H1 (cell line): ENCODE data around the gene SCN3A.

Experiments used
- BCL11A ChIP-seq, 2 experiments: IDR thresholded peaks; one replicate each; pipeline ENCODE4 v1.6.1; 2011; ENCODE audit warnings: low read depth in 2 of 2, low read length in 2 of 2, mild to moderate bottlenecking in 2 of 2
- BRCA1 ChIP-seq: IDR thresholded peaks from 2 replicates; pipeline ENCODE4 v1.6.1; 2012; ENCODE audit warnings: low read depth, low read length, improper control_type of control experiment
- CEBPB ChIP-seq: IDR thresholded peaks from 2 replicates; pipeline ENCODE4 v1.6.1; 2012; ENCODE audit warnings: low read depth, low read length
- EZH2 ChIP-seq: fragments of 200-600 bp; sonication (generic); IDR thresholded peaks from 2 replicates; pipeline ENCODE4 v1.7.1; 2012; ENCODE audit warnings: low read depth, mild to moderate bottlenecking, moderate library complexity, low read length, inconsistent platforms; ENCODE audit not compliant: severe bottlenecking
- HDAC6 ChIP-seq: IDR thresholded peaks from one replicate; pipeline ENCODE4 v1.7.1; 2012; ENCODE audit warnings: low read depth, mild to moderate bottlenecking, inconsistent platforms, low read length, moderate library complexity
- JUND ChIP-seq: IDR thresholded peaks from 2 replicates; pipeline ENCODE4 v1.6.1; 2011; ENCODE audit warnings: mild to moderate bottlenecking, improper control_type of control experiment, low read length
- POLR2A ChIP-seq, 2 experiments: IDR thresholded peaks; 1 replicate in 1 of 2; 2 replicates in 1 of 2; pipeline ENCODE4 v1.6.1; 2011; ENCODE audit warnings: low read depth in 2 of 2, low read length in 2 of 2, mild to moderate bottlenecking in 2 of 2; ENCODE audit errors: control extremely low read depth in 1 of 2
- POLR2AphosphoS5 ChIP-seq: IDR thresholded peaks from 2 replicates; pipeline ENCODE4 v1.6.1; 2011; ENCODE audit warnings: low read depth, low read length
- RAD21 ChIP-seq, 2 experiments: IDR thresholded peaks in 1 of 2; conservative IDR thresholded peaks in 1 of 2; 2 replicates each; pipeline ENCODE4 v1.6.1; 2011; ENCODE audit warnings: low read depth in 2 of 2, low read length in 2 of 2, improper control_type of control experiment in 1 of 2, inconsistent platforms in 1 of 2, mild to moderate bottlenecking in 1 of 2, moderate library complexity in 1 of 2
- RNF2 ChIP-seq: fragments of 200-900, 300-1000 bp; sonication (generic); IDR thresholded peaks from 2 replicates; pipeline ENCODE4 v1.7.1; 2016; ENCODE audit warnings: borderline replicate concordance, low read depth, mild to moderate bottlenecking, antibody characterized with exemption, low read length; ENCODE audit not compliant: poor library complexity, severe bottlenecking; ENCODE audit errors: missing control alignments
- RXRA ChIP-seq: IDR thresholded peaks from 2 replicates; pipeline ENCODE4 v1.6.1; 2011; ENCODE audit warnings: low read depth, mild to moderate bottlenecking, low read length, moderate library complexity; ENCODE audit not compliant: insufficient read depth
- USF2 ChIP-seq: IDR thresholded peaks from 2 replicates; pipeline ENCODE4 v1.6.1; 2011; ENCODE audit warnings: low read length, improper control_type of control experiment
- YY1 ChIP-seq: IDR thresholded peaks from 2 replicates; pipeline ENCODE4 v1.6.1; 2011; ENCODE audit warnings: low read depth, mild to moderate bottlenecking, low read length
- TF ChIP-seq, protein P1 (sequence below), 3 experiments: IDR thresholded peaks; 1 replicate in 2 of 3; 2 replicates in 1 of 3; pipeline versions ENCODE4 v1.5.1 to v1.6.1; 2011; ENCODE audit warnings: low read length in 3 of 3, mild to moderate bottlenecking in 3 of 3, inconsistent platforms in 2 of 3, low read depth in 1 of 3, moderate library complexity in 1 of 3; ENCODE audit not compliant: insufficient read depth in 1 of 3; ENCODE audit errors: control extremely low read depth in 1 of 3

DNA sequence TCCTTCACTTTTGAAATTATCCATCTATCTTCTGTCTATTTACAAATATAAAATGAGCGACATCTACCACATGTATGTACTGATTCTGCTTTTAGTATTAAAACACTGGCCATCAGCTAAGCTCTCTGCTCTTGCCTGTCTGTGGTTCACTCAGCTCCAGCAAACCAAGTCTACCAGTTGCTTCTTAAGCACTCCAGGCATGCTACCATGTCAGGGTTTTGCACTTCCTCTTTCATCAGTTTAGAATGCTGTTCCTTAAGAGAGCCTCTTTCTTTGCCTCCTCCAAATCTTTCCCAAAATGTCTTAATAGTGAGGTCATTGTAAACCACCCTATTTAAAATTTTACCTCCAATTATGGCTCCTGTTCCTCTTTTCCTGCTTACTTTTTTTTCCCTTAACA, 59.5 kb downstream of the SCN3A start:
- TF ChIP-seq RAD21 (IDR thresholded peaks at IDR 0.05 in 1 of 2, conservative IDR thresholded peaks at IDR 0.05 in 1 of 2; ENCODE audit: low read depth in 2 of 2, low read length in 2 of 2) (no peak), POLR2A (IDR thresholded peaks at IDR 0.05; ENCODE audit: control extremely low read depth in 1 of 2, low read depth in 2 of 2, low read length in 2 of 2) (no peak), POLR2AphosphoS5 (no peak), JUND (no peak), BCL11A (IDR thresholded peaks at IDR 0.05; ENCODE audit: low read depth in 2 of 2, low read length in 2 of 2) (no peak), RNF2 (no peak), EZH2 (no peak), RXRA (no peak), YY1 (no peak), BRCA1 (no peak), HDAC6 (no peak), CEBPB (no peak), USF2 (no peak)
- TF ChIP-seq, protein P1, sequence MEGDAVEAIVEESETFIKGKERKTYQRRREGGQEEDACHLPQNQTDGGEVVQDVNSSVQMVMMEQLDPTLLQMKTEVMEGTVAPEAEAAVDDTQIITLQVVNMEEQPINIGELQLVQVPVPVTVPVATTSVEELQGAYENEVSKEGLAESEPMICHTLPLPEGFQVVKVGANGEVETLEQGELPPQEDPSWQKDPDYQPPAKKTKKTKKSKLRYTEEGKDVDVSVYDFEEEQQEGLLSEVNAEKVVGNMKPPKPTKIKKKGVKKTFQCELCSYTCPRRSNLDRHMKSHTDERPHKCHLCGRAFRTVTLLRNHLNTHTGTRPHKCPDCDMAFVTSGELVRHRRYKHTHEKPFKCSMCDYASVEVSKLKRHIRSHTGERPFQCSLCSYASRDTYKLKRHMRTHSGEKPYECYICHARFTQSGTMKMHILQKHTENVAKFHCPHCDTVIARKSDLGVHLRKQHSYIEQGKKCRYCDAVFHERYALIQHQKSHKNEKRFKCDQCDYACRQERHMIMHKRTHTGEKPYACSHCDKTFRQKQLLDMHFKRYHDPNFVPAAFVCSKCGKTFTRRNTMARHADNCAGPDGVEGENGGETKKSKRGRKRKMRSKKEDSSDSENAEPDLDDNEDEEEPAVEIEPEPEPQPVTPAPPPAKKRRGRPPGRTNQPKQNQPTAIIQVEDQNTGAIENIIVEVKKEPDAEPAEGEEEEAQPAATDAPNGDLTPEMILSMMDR (IDR thresholded peaks at IDR 0.05; ENCODE audit: control extremely low read depth in 1 of 3, insufficient read depth in 1 of 3, low read depth in 1 of 3, low read length in 3 of 3): no peak
